Epithelial cell of proximal tubule (primary cell): Measurements from ENCODE around the gene CELA1. TPM values are rescaled to one million over a fixed set of nuclear protein-coding genes. Genes with fewer than 3 reads are reported as not detected.

Source experiments
- DNase-seq: peaks from one replicate; pipeline ENCODE4 v3.0.0-alpha.2; 2011; ENCODE audit warnings: low read depth
- H3K4me3 ChIP-seq: 2 replicates; pipeline ENCODE4 v1.5.1; 2011; ENCODE audit warnings: low read depth, mild to moderate bottlenecking, low read length
- total RNA-seq: library from RNA; depleted of rRNA; stranded (reverse); fragments of >200 nt; gene quantifications from 2 replicates; pipeline ENCODE4 v1.2.3, GENCODE V29; 2015
- TF ChIP-seq, protein P1 (sequence below): conservative IDR thresholded peaks from 2 replicates; pipeline ENCODE4 v1.5.1; 2012; ENCODE audit warnings: low read depth, mild to moderate bottlenecking, low read length

CELA1 gene
- not detected in 2 replicates for total RNA-seq

DNA sequence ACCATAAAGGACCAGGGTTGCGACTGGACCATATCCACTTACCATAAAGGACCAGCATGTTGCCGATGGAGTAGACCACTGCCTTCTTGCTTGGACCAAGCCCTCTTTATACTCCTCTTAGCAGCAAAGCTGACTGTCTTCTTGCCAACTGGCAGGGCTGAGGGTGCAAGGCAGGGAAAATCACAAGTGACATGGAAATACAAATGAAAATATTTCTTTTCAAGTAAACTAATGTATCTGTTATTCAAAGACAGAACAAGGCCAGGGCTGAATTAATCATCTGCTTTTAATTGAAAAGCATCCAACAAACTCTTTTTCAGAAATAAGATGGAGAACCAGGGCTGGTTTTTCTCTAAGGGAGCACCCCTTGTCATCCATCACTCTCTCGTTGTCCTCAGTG lies at the start of gene CELA1:
Gene CELA1 (minus strand): TSS at position 99 of the 400 bp plus-strand sequence. CDS start 41 bp downstream, at position 58.
- no peak within 1 kb of the TSS for H3K4me3 ChIP-seq
- DNase-seq = no peak
- TF ChIP-seq, protein P1, sequence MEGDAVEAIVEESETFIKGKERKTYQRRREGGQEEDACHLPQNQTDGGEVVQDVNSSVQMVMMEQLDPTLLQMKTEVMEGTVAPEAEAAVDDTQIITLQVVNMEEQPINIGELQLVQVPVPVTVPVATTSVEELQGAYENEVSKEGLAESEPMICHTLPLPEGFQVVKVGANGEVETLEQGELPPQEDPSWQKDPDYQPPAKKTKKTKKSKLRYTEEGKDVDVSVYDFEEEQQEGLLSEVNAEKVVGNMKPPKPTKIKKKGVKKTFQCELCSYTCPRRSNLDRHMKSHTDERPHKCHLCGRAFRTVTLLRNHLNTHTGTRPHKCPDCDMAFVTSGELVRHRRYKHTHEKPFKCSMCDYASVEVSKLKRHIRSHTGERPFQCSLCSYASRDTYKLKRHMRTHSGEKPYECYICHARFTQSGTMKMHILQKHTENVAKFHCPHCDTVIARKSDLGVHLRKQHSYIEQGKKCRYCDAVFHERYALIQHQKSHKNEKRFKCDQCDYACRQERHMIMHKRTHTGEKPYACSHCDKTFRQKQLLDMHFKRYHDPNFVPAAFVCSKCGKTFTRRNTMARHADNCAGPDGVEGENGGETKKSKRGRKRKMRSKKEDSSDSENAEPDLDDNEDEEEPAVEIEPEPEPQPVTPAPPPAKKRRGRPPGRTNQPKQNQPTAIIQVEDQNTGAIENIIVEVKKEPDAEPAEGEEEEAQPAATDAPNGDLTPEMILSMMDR = no peak

DNA sequence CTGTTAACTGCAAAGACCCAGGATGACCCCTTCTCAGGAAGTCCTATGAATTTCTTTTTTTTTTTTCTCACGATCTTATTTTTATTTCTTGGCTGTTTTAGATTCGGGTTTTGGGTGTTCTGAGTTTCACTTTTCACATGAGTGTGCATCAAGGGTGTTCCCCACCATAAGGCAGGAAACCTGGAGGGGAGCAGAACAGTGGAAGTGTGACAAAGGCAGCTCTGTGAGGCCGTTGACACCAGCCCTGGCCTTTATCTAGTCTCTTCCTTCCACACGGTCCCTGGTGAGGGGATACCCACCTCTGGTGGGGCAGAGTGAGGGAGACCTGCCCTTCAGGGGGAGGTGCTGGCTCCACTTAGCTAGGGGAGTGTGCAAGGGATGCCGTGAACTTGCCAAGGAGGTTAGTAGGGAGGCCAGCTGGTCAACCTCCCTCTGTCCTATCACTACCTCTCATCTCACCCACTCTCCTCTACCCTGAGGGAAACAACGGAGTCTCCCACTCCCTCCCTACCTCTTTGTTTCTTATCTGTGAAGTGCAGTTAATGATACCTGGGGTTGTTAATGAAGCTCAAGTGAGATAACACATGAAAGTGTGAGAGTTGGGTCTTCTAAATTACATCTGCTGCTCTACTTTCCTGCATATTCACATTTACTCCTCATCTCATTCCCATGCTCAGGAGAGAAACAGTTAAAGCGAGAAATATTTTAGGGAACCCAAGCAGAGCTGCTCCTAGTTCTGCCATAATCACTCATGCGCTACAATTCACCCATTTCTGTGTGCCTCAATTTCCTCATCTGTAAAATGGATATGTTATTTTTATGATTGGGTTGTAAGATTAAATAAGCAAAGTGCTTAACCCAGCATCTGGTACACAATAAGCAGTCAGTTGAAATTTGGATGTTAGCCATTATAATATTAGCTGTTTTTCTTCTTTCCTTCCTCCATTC lies 49.1 kb upstream of the CELA1 start:
- TF ChIP-seq, protein P1 = no peak
- DNase-seq = no peak
- H3K4me3 ChIP-seq = no peak overlapping the region

- TF ChIP-seq, protein P1 = no peak
- H3K4me3 ChIP-seq = no peak overlapping the region
- DNase-seq = peak; percentile 55
Observed at GRCh38 chr12:51393676-51394545, 47.4 kb upstream of the CELA1 start.

GRCh38 chr12:51392556-51393237 lies 46.2 kb upstream of the CELA1 start:
- H3K4me3 ChIP-seq = peak overlapping the region; percentile 29
- TF ChIP-seq, protein P1 = no peak
- no peak for DNase-seq

DNA sequence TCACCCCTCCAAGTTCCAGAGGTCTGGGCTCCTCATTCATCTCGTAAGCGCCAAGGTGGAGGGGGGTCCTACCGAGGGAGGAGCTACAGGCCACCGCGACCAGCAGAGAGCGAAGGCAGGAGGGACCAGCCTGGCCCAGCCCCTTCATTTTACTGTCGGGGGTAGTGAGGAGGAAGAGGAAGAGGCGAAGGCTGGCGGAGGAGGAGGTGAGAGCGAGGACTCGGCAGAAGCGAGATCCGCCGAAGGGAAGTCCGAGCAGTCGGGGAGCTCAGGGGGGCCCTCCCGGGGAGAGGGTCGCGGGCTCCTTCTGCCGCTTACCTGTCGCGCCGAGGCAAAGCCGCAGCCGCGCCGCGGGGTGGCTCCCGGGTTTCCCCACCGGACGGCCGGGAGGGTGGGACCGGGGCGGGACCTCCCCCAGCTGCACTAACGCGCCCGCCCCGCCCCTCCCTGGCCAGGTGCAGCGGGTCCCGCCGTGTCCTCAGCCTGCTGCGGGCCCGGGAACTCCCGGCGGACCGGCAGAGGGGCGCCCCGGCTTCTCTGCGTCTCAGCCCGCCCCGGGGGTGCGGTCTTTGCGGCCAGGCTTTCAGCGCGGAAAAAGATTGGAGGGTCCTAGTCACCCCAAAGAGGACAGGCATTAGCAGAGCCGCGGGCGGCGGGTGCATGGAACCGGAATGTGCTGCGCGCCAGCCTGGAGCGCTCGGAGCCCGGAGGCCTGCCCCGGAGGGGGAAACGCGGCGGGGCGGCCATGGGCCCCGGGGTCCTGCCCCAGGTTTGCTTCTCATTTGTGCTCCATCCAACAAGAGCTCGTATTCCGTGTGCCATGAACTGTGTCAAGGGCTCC lies 45.0 kb upstream of the CELA1 start, which contains the start of gene GALNT6:
Gene GALNT6 (minus strand): TSS at position 124 of the 841 bp plus-strand sequence. CDS start 11,625 bp downstream, outside the sequence.
- peak within 1 kb of the TSS; percentile 71 for H3K4me3 ChIP-seq
- TF ChIP-seq, protein P1 = no peak
- DNase-seq = no peak
